ENCODE measurements around the gene WFS1.

WFS1 gene

GRCh38 chr4:6280365-6280996 lies 10.8 kb downstream of the WFS1 start:
- DNase-seq = no peak

GRCh38 chr4:6281436-6282313 lies 12.0 kb downstream of the WFS1 start:
- DNase-seq = no peak

- no peak for DNase-seq
Measured at GRCh38 chr4:6282314-6282771, 12.7 kb downstream of the WFS1 start.

- DNase-seq = no peak
Measured at GRCh38 chr4:6283282-6283681, 13.6 kb downstream of the WFS1 start.

GRCh38 chr4:6287017-6287788 lies 17.6 kb downstream of the WFS1 start:
- DNase-seq = no peak

- DNase-seq = no peak
Measured at GRCh38 chr4:6288342-6288741, 18.7 kb downstream of the WFS1 start.

GRCh38 chr4:6288871-6289270 lies 19.2 kb downstream of the WFS1 start:
- no peak for DNase-seq

- no peak for DNase-seq
Measured at GRCh38 chr4:6290256-6290655, 20.6 kb downstream of the WFS1 start.

- no peak for DNase-seq
Measured at GRCh38 chr4:6290769-6291547, 21.3 kb downstream of the WFS1 start.

- DNase-seq = no peak
Measured at GRCh38 chr4:6291784-6292297, 22.2 kb downstream of the WFS1 start.

- no peak for DNase-seq
Measured at GRCh38 chr4:6292376-6293096, 22.9 kb downstream of the WFS1 start.

GRCh38 chr4:6293097-6293445 lies 23.4 kb downstream of the WFS1 start:
- DNase-seq = no peak

GRCh38 chr4:6293661-6294060 lies 24.0 kb downstream of the WFS1 start:
- no peak for DNase-seq

GRCh38 chr4:6294705-6295421 lies 25.2 kb downstream of the WFS1 start:
- DNase-seq = no peak

- no peak for DNase-seq
Measured at GRCh38 chr4:6295495-6295894, 25.8 kb downstream of the WFS1 start.

GRCh38 chr4:6296026-6296425 lies 26.4 kb downstream of the WFS1 start:
- DNase-seq = no peak

- DNase-seq = no peak
Measured at GRCh38 chr4:6297266-6297815, 27.7 kb downstream of the WFS1 start.

GRCh38 chr4:6298035-6298434 lies 28.4 kb downstream of the WFS1 start:
- no peak for DNase-seq

- DNase-seq = no peak
Measured at GRCh38 chr4:6298852-6299251, 29.2 kb downstream of the WFS1 start.

- DNase-seq = no peak
Measured at GRCh38 chr4:6299875-6300274, 30.2 kb downstream of the WFS1 start.

- DNase-seq = no peak
Measured at GRCh38 chr4:6300359-6300758, 30.7 kb downstream of the WFS1 start.
